Adrenal gland (tissue), 5 donors: Measurements from ENCODE around the gene GALNT12.

Experiments used
- POLR2A ChIP-seq, 2 donors: fragments of 450-650 bp; IDR thresholded peaks; one replicate each; pipeline ENCODE4 v1.6.1; 2017; ENCODE audit warnings: antibody characterized with exemption in 2 of 2, mild to moderate bottlenecking in 2 of 2, moderate library complexity in 1 of 2
- TF ChIP-seq, protein P1 (sequence below), 6 experiments: fragments of 450-650 bp in 4 of 6; fragments of 200-600 bp in 2 of 6; sonication (generic) in 1 of 6; IDR thresholded peaks; 1 replicate in 5 of 6; 2 replicates in 1 of 6; pipeline versions ENCODE4 v1.5.1 to v1.8.0; 2016 to 2021; ENCODE audit warnings: antibody characterized with exemption in 6 of 6, mild to moderate bottlenecking in 2 of 6, moderate library complexity in 1 of 6
- donor health status: DM: no; HTN: no; CAD: no.

DNA sequence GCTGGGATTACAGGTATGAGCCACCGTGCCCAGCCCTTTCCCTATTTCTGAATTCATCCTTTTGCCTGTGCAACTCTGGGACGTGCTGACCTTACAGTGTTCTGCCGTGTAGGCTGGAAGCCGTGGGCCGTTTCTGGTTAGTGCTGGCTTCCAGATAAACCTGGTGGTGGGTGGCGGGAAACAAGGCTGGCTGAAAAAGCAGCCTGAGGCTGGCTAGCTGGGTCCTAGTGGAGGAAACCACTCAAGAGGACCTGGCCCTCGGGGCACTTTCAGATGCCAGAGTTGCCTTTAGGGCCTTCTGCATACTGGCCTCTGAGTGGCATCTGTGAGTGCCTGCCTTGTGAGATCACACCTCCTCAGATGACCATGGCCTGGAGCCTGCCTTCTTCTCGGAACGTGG is 26.9 kb downstream of the GALNT12 start:
- TF ChIP-seq POLR2A (IDR thresholded peaks at IDR 0.05): no peak
- TF ChIP-seq, protein P1, sequence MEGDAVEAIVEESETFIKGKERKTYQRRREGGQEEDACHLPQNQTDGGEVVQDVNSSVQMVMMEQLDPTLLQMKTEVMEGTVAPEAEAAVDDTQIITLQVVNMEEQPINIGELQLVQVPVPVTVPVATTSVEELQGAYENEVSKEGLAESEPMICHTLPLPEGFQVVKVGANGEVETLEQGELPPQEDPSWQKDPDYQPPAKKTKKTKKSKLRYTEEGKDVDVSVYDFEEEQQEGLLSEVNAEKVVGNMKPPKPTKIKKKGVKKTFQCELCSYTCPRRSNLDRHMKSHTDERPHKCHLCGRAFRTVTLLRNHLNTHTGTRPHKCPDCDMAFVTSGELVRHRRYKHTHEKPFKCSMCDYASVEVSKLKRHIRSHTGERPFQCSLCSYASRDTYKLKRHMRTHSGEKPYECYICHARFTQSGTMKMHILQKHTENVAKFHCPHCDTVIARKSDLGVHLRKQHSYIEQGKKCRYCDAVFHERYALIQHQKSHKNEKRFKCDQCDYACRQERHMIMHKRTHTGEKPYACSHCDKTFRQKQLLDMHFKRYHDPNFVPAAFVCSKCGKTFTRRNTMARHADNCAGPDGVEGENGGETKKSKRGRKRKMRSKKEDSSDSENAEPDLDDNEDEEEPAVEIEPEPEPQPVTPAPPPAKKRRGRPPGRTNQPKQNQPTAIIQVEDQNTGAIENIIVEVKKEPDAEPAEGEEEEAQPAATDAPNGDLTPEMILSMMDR (IDR thresholded peaks at IDR 0.05): no peak
